Measurements from ENCODE around the gene SEC14L2. TPM values are rescaled to one million over a fixed set of nuclear protein-coding genes. Genes with fewer than 3 reads are reported as not detected.
A peak's percentile ranks its signal among the peaks of the same experiment; 100 is the strongest.
"Not testable (repeated sequence)": the region's sequence is repeated elsewhere in the genome, so short reads cannot be mapped to it uniquely, and the experiment has no call there.

The SEC14L2 gene
- polyA plus RNA-seq, 2 of the 4 experiments (the other 2 are of a cell fraction), result 12.8 to 15.2 TPM

GRCh38 chr22:30402028-30402765 lies 5.4 kb downstream of the SEC14L2 start:
- ChIA-PET CTCF (interaction anchor here (0.6 to 1.7 kb wide), 5 partner anchors 11 to 904 kb away, joined by 3 to 6 read pairs (median 4); no protein-coding TSS in a partner anchor), POLR2A (interaction anchor here (0.6 to 1.4 kb wide), 2 partner anchors 22 to 205 kb away, joined by 3 to 5 read pairs; no protein-coding TSS in a partner anchor)
- peak overlapping the region in 1 of 2 experiments; percentile 51; a peak in 1 of 6 replicates for H3K27ac ChIP-seq
- DNase-seq (ENCODE audit: low read depth in 1 of 2, low spot score in 1 of 2) (no peak), ATAC-seq (no peak), FAIRE-seq (no peak)
- H3K4me3 ChIP-seq, result no peak overlapping the region
- TF ChIP-seq HES2 (IDR thresholded peaks at IDR 0.05) (no peak), EHF (CRISPR knock-in tag; IDR thresholded peaks at IDR 0.05) (no peak)
- no peak overlapping the region for H3K4me2 ChIP-seq
- no peaks in the 10 kb centered on the region for H3K9me3 ChIP-seq
- peaks cover 18% of the 10 kb centered on the region for H3K4me1 ChIP-seq
- WGBS (ENCODE audit: missing lambda C conversion rate), result 80% methylated on average over 5 of the region's 5 CpGs

- ChIA-PET POLR2A (interaction anchor here (1.4 kb wide), 1 partner anchor 21 kb away, joined by 5 read pairs; no protein-coding TSS in a partner anchor), CTCF (interaction anchor here (0.9 to 1.7 kb wide), 3 partner anchors 12 to 115 kb away, joined by 3 to 6 read pairs (median 3); no protein-coding TSS in a partner anchor)
- not testable (repeated sequence) for H3K9me3 ChIP-seq; H3K27ac ChIP-seq; H3K4me3 ChIP-seq; H3K4me2 ChIP-seq; FAIRE-seq; ATAC-seq; DNase-seq (ENCODE audit: low read depth in 1 of 2, low spot score in 1 of 2)
- WGBS (ENCODE audit: missing lambda C conversion rate), result 95% methylated on average over 5 of the region's 5 CpGs
- H3K4me1 ChIP-seq, result peaks cover 15% of the 10 kb centered on the region
Measured at GRCh38 chr22:30402766-30403104, 5.9 kb downstream of the SEC14L2 start.

- no peak overlapping the region for H3K4me2 ChIP-seq
- WGBS (ENCODE audit: missing lambda C conversion rate), result 95% methylated on average over 6 of the region's 6 CpGs
- TF ChIP-seq NR3C1 (IDR thresholded peaks at IDR 0.05) (no peak), KDM1A (IDR thresholded peaks at IDR 0.05; ENCODE audit: low read depth) (no peak), MYC (IDR thresholded peaks at IDR 0.05; ENCODE audit: borderline replicate concordance, low read length) (no peak), HEYL (CRISPR knock-in tag; IDR thresholded peaks at IDR 0.05) (no peak), ZC3H11A (IDR thresholded peaks at IDR 0.05) (no peak), KDM5A (IDR thresholded peaks at IDR 0.05) (no peak), GATA3 (IDR thresholded peaks at IDR 0.05; ENCODE audit: borderline replicate concordance) (no peak), POLR2AphosphoS2 (conservative IDR thresholded peaks at IDR 0.05; ENCODE audit: low read length) (no peak), BHLHE40 (IDR thresholded peaks at IDR 0.05; ENCODE audit: low read depth, low read length) (no peak), HES2 (IDR thresholded peaks at IDR 0.05) (no peak), RCOR1 (IDR thresholded peaks at IDR 0.05; ENCODE audit: low read depth, low read length) (no peak), CHD4 (IDR thresholded peaks at IDR 0.05; ENCODE audit: borderline replicate concordance) (no peak), ZFP36 (IDR thresholded peaks at IDR 0.05; ENCODE audit: borderline replicate concordance, partially characterized antibody) (no peak), ESRRA (IDR thresholded peaks at IDR 0.05; ENCODE audit: borderline replicate concordance, low read length) (no peak), TFCP2L1 (CRISPR knock-in tag; IDR thresholded peaks at IDR 0.05) (no peak), HOXA7 (CRISPR knock-in tag; IDR thresholded peaks at IDR 0.05) (no peak), ATOH8 (CRISPR knock-in tag; IDR thresholded peaks at IDR 0.05; ENCODE audit: low read depth) (no peak), EP300 (IDR thresholded peaks at IDR 0.05) (no peak), NFE2L2 (conservative IDR thresholded peaks at IDR 0.05; ENCODE audit: low read length) (no peak)
- CTCF ChIA-PET, result no interaction called here
- H3K4me1 ChIP-seq, result peaks cover 12% of the 10 kb centered on the region
- H3K9me3 ChIP-seq, result no peaks in the 10 kb centered on the region
- ATAC-seq (no peak), FAIRE-seq (no peak), DNase-seq (ENCODE audit: low read depth in 1 of 2, low spot score in 1 of 2) (no peak)
- no peak overlapping the region for H3K27ac ChIP-seq
- H3K4me3 ChIP-seq, result no peak overlapping the region
- POLR2A ChIA-PET, result no interaction called here
Measured at GRCh38 chr22:30404307-30404706, 7.5 kb downstream of the SEC14L2 start.
